ENCODE results near the gene SPDYE2B.
"Not testable (repeated sequence)": the region's sequence is repeated elsewhere in the genome, so short reads cannot be mapped to it uniquely, and the experiment has no call there.

The SPDYE2B gene

GRCh38 chr7:102643404-102643803 is 6.7 kb upstream of the SPDYE2B start:
- DNase-seq: not testable (repeated sequence)

GRCh38 chr7:102647813-102648212 is 2.3 kb upstream of the SPDYE2B start:
- not testable (repeated sequence) for DNase-seq

GRCh38 chr7:102664765-102665164 is 14.6 kb downstream of the SPDYE2B start:
- not testable (repeated sequence) for DNase-seq

GRCh38 chr7:102666850-102667249 is 16.7 kb downstream of the SPDYE2B start:
- DNase-seq: not testable (repeated sequence)

GRCh38 chr7:102667523-102667922 is 17.4 kb downstream of the SPDYE2B start:
- not testable (repeated sequence) for DNase-seq

- DNase-seq: peak; percentile 79
These were observed 21.2 kb downstream of the SPDYE2B start, which contains the start of gene POLR2J2 for GRCh38 chr7:102671166-102671955. Gene POLR2J2, minus strand, starts transcription at chr7:102671663. Its CDS starts 62 bp downstream, at chr7:102671601.

GRCh38 chr7:102671956-102672307 is 21.8 kb downstream of the SPDYE2B start:
- DNase-seq: not testable (repeated sequence)

- not testable (repeated sequence) for DNase-seq
These were observed 23.4 kb downstream of the SPDYE2B start for GRCh38 chr7:102673447-102674067.

- DNase-seq: not testable (repeated sequence)
These were observed 25.4 kb downstream of the SPDYE2B start for GRCh38 chr7:102675545-102675944.

GRCh38 chr7:102680780-102681179 is 30.7 kb downstream of the SPDYE2B start:
- DNase-seq: not testable (repeated sequence)

- not testable (repeated sequence) for DNase-seq
These were observed 32.4 kb downstream of the SPDYE2B start for GRCh38 chr7:102682560-102682959.

GRCh38 chr7:102688299-102689036 is 38.3 kb downstream of the SPDYE2B start:
- not testable (repeated sequence) for DNase-seq

GRCh38 chr7:102689436-102690282 is 39.5 kb downstream of the SPDYE2B start:
- DNase-seq: not testable (repeated sequence)

- not testable (repeated sequence) for DNase-seq
These were observed 40.5 kb downstream of the SPDYE2B start for GRCh38 chr7:102690602-102691001.

- not testable (repeated sequence) for DNase-seq
These were observed 43.9 kb downstream of the SPDYE2B start for GRCh38 chr7:102694008-102694407.

GRCh38 chr7:102695033-102695552 is 45.0 kb downstream of the SPDYE2B start:
- not testable (repeated sequence) for DNase-seq

- DNase-seq: not testable (repeated sequence)
These were observed 45.9 kb downstream of the SPDYE2B start for GRCh38 chr7:102696009-102696408.

GRCh38 chr7:102697642-102698512 is 47.8 kb downstream of the SPDYE2B start:
- not testable (repeated sequence) for DNase-seq

GRCh38 chr7:102698962-102699750 is 49.0 kb downstream of the SPDYE2B start:
- peak; percentile 3 for DNase-seq

Data from RPMI8226 (cell line).